ENCODE results near the gene FCRL3. TPM values are rescaled to one million over a fixed set of nuclear protein-coding genes. Genes with fewer than 3 reads are reported as not detected.

Gene FCRL3
- total and polyA plus RNA-seq, 2 of the 13 experiments (the other 11 are each of a cell fraction or from before 2014, with no cell fraction given), result not detected

DNA sequence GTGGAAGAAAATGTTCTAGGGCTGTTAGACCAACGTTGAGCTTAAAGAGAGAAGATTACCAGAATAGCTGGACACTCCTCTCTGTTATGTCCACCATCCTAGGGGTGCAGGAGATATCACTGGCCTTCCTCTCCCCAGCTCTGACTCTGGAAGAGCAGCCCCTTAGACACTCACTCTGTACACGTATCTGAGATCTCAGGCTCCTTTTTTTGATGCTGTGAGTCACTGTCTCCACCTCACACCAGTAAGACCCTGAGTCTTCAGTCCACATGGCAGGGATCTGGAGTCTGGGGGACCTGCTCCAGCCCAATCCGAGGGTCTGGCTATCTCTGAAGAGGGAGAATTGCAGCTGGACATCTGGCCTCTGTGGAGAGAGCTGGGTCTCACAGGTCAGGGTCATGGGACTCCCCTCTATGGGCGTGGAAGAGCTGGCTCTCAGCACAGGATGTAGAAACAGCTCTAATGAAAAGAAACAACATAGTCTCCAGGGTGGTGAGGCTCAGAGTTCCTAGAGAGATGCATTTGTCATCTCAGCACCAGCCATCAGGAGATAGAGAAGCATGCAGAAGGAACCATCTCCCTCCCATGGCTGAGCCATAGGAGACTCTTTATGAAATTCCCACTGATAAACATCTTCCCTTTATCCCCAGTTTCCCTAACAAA is 3.5 kb downstream of the FCRL3 start (continued):
- TF ChIP-seq, protein P1, sequence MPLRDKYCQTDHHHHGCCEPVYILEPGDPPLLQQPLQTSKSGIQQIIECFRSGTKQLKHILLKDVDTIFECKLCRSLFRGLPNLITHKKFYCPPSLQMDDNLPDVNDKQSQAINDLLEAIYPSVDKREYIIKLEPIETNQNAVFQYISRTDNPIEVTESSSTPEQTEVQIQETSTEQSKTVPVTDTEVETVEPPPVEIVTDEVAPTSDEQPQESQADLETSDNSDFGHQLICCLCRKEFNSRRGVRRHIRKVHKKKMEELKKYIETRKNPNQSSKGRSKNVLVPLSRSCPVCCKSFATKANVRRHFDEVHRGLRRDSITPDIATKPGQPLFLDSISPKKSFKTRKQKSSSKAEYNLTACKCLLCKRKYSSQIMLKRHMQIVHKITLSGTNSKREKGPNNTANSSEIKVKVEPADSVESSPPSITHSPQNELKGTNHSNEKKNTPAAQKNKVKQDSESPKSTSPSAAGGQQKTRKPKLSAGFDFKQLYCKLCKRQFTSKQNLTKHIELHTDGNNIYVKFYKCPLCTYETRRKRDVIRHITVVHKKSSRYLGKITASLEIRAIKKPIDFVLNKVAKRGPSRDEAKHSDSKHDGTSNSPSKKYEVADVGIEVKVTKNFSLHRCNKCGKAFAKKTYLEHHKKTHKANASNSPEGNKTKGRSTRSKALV (CRISPR knock-in tag; IDR thresholded peaks at IDR 0.05), result no peak

DNA sequence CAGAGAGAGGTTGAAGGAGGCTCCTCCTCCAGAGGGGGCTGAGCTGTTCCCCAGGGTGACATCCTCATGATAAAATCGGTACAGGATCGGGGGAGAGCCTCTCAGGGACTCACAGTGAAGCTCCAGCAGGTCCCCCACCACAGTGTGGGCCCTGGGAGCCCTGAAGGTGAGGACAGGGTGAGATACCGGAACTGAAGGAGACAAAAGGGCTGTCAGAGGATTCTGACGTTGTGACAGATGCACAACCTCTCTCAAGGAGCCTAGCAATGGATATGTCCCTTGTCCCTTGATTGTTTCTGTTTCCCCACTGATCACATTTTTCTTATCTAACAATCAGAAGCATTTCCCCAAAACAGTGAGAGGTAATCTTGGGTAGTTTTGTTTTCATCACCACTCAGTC is 5.2 kb downstream of the FCRL3 start:
- 25% methylated on average over 1 of the region's 4 CpGs for WGBS (ENCODE audit: low lambda C conversion rate)
- Histone ChIP-seq H3K27me3 (ENCODE audit: control insufficient read depth in 1 of 2, insufficient read depth in 2 of 2, low read length in 2 of 2) (0 out of 5 replicates have a peak, but pooled peaks cover 0 to 1% of the 10 kb centered on the region in 2 experiments), H3K36me3 (replicated peaks in 1 of 2; ENCODE audit: control insufficient read depth in 1 of 2, insufficient read depth in 2 of 2, low read length in 2 of 2) (no peaks in the 10 kb centered on the region), H3K27ac (ENCODE audit: extremely low read length, insufficient read depth, low read length) (no peak overlapping the region), H3K4me1 (ENCODE audit: insufficient read depth, low read length) (no peaks in the 10 kb centered on the region), H3K4me2 (ENCODE audit: low read depth, low read length) (no peak overlapping the region), H2AFZ (ENCODE audit: low read length) (no peak overlapping the region), H3K9me3 (ENCODE audit: low read length) (no peaks in the 10 kb centered on the region), H3K79me2 (ENCODE audit: insufficient read depth, low read length) (no peaks in the 10 kb centered on the region), H4K20me1 (ENCODE audit: insufficient read depth, low read length) (no peaks in the 10 kb centered on the region), H3K9ac (ENCODE audit: insufficient read depth, low read depth, low read length) (no peak overlapping the region), H3K4me3 (replicated peaks in 1 of 3; ENCODE audit: insufficient read depth in 1 of 3, low read depth in 2 of 3, low read length in 3 of 3) (no peak overlapping the region)
- POLR2A ChIA-PET, result no interaction called here
- no peak for ATAC-seq
- in situ Hi-C loops (cut with HindIII; ENCODE audit: extremely low pct_ligation_motif_present, low pct_unique_long_range_greater_than_20kb) (no loop called here), intact Hi-C loops (cut with micrococcal nuclease; ENCODE audit: unreplicated experiment) (loop anchor here (10.0 kb wide), 1 partner anchor 321 kb away; no protein-coding TSS in a partner anchor)
- TF ChIP-seq RBAK (CRISPR knock-in tag; IDR thresholded peaks at IDR 0.05), result no peak
- no TSS peak for BruUV-seq (replicated peaks)
- FAIRE-seq, result no peak
- CTCF ChIA-PET (ENCODE audit: low intra/inter-chr PET ratio, low total read pairs), result no interaction called here
- DNase-seq (ENCODE audit: low spot score), result no peak

DNA sequence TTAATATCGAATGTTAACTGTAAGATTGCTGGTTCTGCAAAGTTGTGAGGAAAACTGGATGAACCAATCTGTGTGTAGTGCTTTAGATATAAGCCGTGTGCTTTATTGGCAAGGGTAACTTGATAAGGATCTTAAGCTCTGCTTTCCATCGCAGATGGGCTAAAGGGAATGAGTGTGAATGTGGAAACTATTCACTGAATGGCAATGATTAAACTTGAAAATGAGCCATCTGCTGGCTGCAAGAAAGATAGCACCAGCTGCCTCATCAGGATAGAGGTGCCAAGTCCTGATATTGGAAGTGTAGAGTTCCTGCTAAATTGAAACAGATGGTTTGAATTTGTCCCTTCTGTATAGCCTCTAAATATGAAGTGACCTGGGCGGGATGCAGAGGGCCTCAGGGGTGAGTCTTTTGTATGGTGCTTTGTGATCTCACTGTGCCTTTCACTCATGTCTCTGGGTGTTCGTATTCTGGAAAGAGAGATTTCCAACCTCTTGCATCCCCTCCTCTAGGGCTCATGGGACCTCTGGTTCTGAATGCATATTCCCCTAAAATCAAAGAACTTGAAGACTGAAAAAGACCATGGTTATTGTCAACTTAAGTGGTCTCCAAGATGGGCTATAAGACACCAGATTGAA is 9.2 kb downstream of the FCRL3 start:
- Histone ChIP-seq H3K4me1 (ENCODE audit: insufficient read depth, low read length) (no peaks in the 10 kb centered on the region), H3K9me3 (ENCODE audit: low read length) (no peaks in the 10 kb centered on the region), H4K20me1 (ENCODE audit: insufficient read depth, low read length) (no peaks in the 10 kb centered on the region), H3K27ac (ENCODE audit: extremely low read length, insufficient read depth, low read length) (no peak overlapping the region), H3K36me3 (replicated peaks in 1 of 2; ENCODE audit: control insufficient read depth in 1 of 2, insufficient read depth in 2 of 2, low read length in 2 of 2) (no peaks in the 10 kb centered on the region), H3K4me2 (ENCODE audit: low read depth, low read length) (no peak overlapping the region), H3K27me3 (ENCODE audit: control insufficient read depth in 1 of 2, insufficient read depth in 2 of 2, low read length in 2 of 2) (no peaks in the 10 kb centered on the region), H3K79me2 (ENCODE audit: insufficient read depth, low read length) (no peaks in the 10 kb centered on the region), H3K9ac (ENCODE audit: insufficient read depth, low read depth, low read length) (no peak overlapping the region), H2AFZ (ENCODE audit: low read length) (no peak overlapping the region), H3K4me3 (replicated peaks in 1 of 3; ENCODE audit: insufficient read depth in 1 of 3, low read depth in 2 of 3, low read length in 3 of 3) (no peak overlapping the region)
- in situ Hi-C loops (cut with HindIII; ENCODE audit: extremely low pct_ligation_motif_present, low pct_unique_long_range_greater_than_20kb) (no loop called here), intact Hi-C loops (cut with micrococcal nuclease; ENCODE audit: unreplicated experiment) (loop anchor here (1.0 to 10.0 kb wide), 2 partner anchors 111 to 317 kb away; no protein-coding TSS in a partner anchor)
- TF ChIP-seq SMC3 (IDR thresholded peaks at IDR 0.05; ENCODE audit: low read length) (peak; percentile 30; the same call in 1 of the 2 replicates), ZNF589 (CRISPR knock-in tag; conservative IDR thresholded peaks at IDR 0.05) (no peak), KLF9 (CRISPR knock-in tag; IDR thresholded peaks at IDR 0.05; ENCODE audit: low read depth) (no peak), ZNF234 (CRISPR knock-in tag; conservative IDR thresholded peaks at IDR 0.05) (no peak), ZNF569 (CRISPR knock-in tag; IDR thresholded peaks at IDR 0.05; ENCODE audit: borderline replicate concordance) (no peak)
- TF ChIP-seq, protein P2, sequence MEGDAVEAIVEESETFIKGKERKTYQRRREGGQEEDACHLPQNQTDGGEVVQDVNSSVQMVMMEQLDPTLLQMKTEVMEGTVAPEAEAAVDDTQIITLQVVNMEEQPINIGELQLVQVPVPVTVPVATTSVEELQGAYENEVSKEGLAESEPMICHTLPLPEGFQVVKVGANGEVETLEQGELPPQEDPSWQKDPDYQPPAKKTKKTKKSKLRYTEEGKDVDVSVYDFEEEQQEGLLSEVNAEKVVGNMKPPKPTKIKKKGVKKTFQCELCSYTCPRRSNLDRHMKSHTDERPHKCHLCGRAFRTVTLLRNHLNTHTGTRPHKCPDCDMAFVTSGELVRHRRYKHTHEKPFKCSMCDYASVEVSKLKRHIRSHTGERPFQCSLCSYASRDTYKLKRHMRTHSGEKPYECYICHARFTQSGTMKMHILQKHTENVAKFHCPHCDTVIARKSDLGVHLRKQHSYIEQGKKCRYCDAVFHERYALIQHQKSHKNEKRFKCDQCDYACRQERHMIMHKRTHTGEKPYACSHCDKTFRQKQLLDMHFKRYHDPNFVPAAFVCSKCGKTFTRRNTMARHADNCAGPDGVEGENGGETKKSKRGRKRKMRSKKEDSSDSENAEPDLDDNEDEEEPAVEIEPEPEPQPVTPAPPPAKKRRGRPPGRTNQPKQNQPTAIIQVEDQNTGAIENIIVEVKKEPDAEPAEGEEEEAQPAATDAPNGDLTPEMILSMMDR (CRISPR knock-in tag; IDR thresholded peaks at IDR 0.05), result peak; percentile 54
- CTCF ChIA-PET (ENCODE audit: low intra/inter-chr PET ratio, low total read pairs), result interaction anchor here (1.2 kb wide), 1 partner anchor 314 kb away, joined by 4 read pairs; no protein-coding TSS in a partner anchor
- peak; percentile 68 for FAIRE-seq
- no TSS peak for BruUV-seq (replicated peaks)
- peak; percentile 7 for DNase-seq (ENCODE audit: low spot score)
- 20% methylated on average over 5 of the region's 5 CpGs for WGBS (ENCODE audit: low lambda C conversion rate)
- peak; percentile 82 for ATAC-seq
- POLR2A ChIA-PET, result no interaction called here

Measured in HepG2 (cell line).